GM23338 (cell line): ENCODE results near the gene GUCY1A2. TPM values are rescaled to one million over a fixed set of nuclear protein-coding genes. Genes with fewer than 3 reads are reported as not detected.

Experiments
- ATAC-seq: fragments of 200-7000 bp; cut with Tn5 transposase; 3 replicates; pipeline ENCODE4 v1.9.1; 2020
- DNase-seq: peaks from one replicate; pipeline ENCODE4 v3.0.0-alpha.2; 2015; ENCODE audit warnings: low spot score
- H2AFZ ChIP-seq: fragments of 200-600 bp; sonication (generic); 2 replicates; pipeline ENCODE4 v1.8.0; 2016; ENCODE audit warnings: antibody characterized with exemption, mild to moderate bottlenecking, moderate library complexity
- H3F3A ChIP-seq: fragments of 200-600 bp; sonication (generic); replicated peaks from 2 replicates; pipeline ENCODE4 v1.8.0; 2017; ENCODE audit warnings: antibody characterized with exemption, mixed run types, low read depth
- H3K27ac ChIP-seq: fragments of 200-600 bp; sonication (generic); 2 replicates; pipeline ENCODE4 v1.6.1; 2016; ENCODE audit warnings: low read depth
- H3K27me3 ChIP-seq: fragments of 200-600 bp; sonication (generic); 2 replicates; pipeline ENCODE4 v1.8.0; 2016; ENCODE audit warnings: mild to moderate bottlenecking, mixed run types, moderate library complexity; ENCODE audit not compliant: insufficient read depth
- H3K36me3 ChIP-seq: fragments of 200-600 bp; sonication (generic); 2 replicates; pipeline ENCODE4 v1.8.0; 2016; ENCODE audit warnings: mild to moderate bottlenecking; ENCODE audit not compliant: insufficient read depth
- H3K4me1 ChIP-seq: fragments of 200-600 bp; sonication (generic); 2 replicates; pipeline ENCODE4 v1.8.0; 2016; ENCODE audit warnings: mild to moderate bottlenecking, moderate library complexity; ENCODE audit not compliant: insufficient read depth
- H3K4me2 ChIP-seq: fragments of 200-600 bp; sonication (generic); 2 replicates; pipeline ENCODE4 v1.7.1; 2017; ENCODE audit warnings: mixed run types
- H3K4me3 ChIP-seq: fragments of 200-600 bp; sonication (generic); 2 replicates; pipeline ENCODE4 v1.6.1; 2016; ENCODE audit warnings: mixed run types
- H3K79me2 ChIP-seq: fragments of 200-600 bp; sonication (generic); replicated peaks from 2 replicates; pipeline ENCODE4 v1.8.0; 2017; ENCODE audit warnings: mild to moderate bottlenecking; ENCODE audit not compliant: insufficient read depth
- H3K9me2 ChIP-seq: fragments of 200-600 bp; sonication (generic); 2 replicates; pipeline ENCODE4 v1.8.0; 2017; ENCODE audit not compliant: insufficient read depth
- H4K20me1 ChIP-seq: fragments of 200-600 bp; sonication (generic); replicated peaks from 2 replicates; pipeline ENCODE4 v1.8.0; 2017; ENCODE audit warnings: mild to moderate bottlenecking; ENCODE audit not compliant: insufficient read depth
- H3K27ac Mint-ChIP-seq: 2 replicates; pipeline ENCODE4 v1.8.0; 2020; ENCODE audit warnings: inconsistent platforms, mild to moderate bottlenecking, moderate library complexity, mixed read lengths
- H3K27me3 Mint-ChIP-seq: 3 replicates; pipeline ENCODE4 v1.8.0; 2022; ENCODE audit warnings: low read depth, mild to moderate bottlenecking, moderate library complexity, mixed read lengths, inconsistent platforms; ENCODE audit not compliant: insufficient read depth, poor library complexity
- H3K36me3 Mint-ChIP-seq: 3 replicates; pipeline ENCODE4 v1.8.0; 2021; ENCODE audit warnings: low read depth, mild to moderate bottlenecking, inconsistent platforms, moderate library complexity, mixed read lengths
- H3K4me1 Mint-ChIP-seq: 3 replicates; pipeline ENCODE4 v1.8.0; 2020; ENCODE audit warnings: mild to moderate bottlenecking, inconsistent platforms, mixed read lengths
- H3K4me3 Mint-ChIP-seq: 3 replicates; pipeline ENCODE4 v1.8.0; 2021; ENCODE audit warnings: moderate library complexity, mild to moderate bottlenecking, inconsistent platforms, mixed read lengths
- H3K9me3 Mint-ChIP-seq: 3 replicates; pipeline ENCODE4 v1.8.0; 2020; ENCODE audit warnings: moderate library complexity, mild to moderate bottlenecking, inconsistent platforms, mixed read lengths
- CREB1 ChIP-seq: fragments of 250-450 bp; sonication (Bioruptor Pico); IDR thresholded peaks from 2 replicates; pipeline ENCODE4 v1.5.0; 2020; ENCODE audit warnings: low read depth, mild to moderate bottlenecking, moderate library complexity
- CTCF ChIP-seq, 2 experiments: fragments of 200-600 bp in 1 of 2; sonication (generic) in 1 of 2; conservative IDR thresholded peaks; 2 replicates each; pipeline versions ENCODE4 v1.5.1 to v1.6.1; 2016 to 2017; ENCODE audit warnings: antibody characterized with exemption in 2 of 2, low read depth in 2 of 2, mild to moderate bottlenecking in 2 of 2, moderate library complexity in 1 of 2
- ETS1 ChIP-seq: IDR thresholded peaks from 2 replicates; pipeline ENCODE4 v1.6.1; 2016; ENCODE audit warnings: antibody characterized with exemption
- EZH2phosphoT487 ChIP-seq: fragments of 200-600 bp; sonication (generic); IDR thresholded peaks from one replicate; pipeline ENCODE4 v1.8.1; 2018; ENCODE audit warnings: antibody characterized with exemption; ENCODE audit not compliant: unreplicated experiment
- JUNB ChIP-seq: IDR thresholded peaks from one replicate; pipeline ENCODE4 v1.6.1; 2016; ENCODE audit warnings: antibody characterized with exemption; ENCODE audit not compliant: unreplicated experiment
- NANOG ChIP-seq: IDR thresholded peaks from 2 replicates; pipeline ENCODE4 v1.6.1; 2016; ENCODE audit warnings: antibody characterized with exemption, borderline replicate concordance
- POLR2AphosphoS5 ChIP-seq: IDR thresholded peaks from 2 replicates; pipeline ENCODE4 v1.6.1; 2016; ENCODE audit warnings: antibody characterized with exemption, low read depth
- REST ChIP-seq: IDR thresholded peaks from one replicate; pipeline ENCODE4 v1.6.1; 2018; ENCODE audit warnings: antibody characterized with exemption; ENCODE audit not compliant: unreplicated experiment
- ZNF114 ChIP-seq: fragments of 250-450 bp; sonication (Bioruptor Pico); IDR thresholded peaks from 2 replicates; pipeline ENCODE4 v1.5.0; 2020; ENCODE audit warnings: mild to moderate bottlenecking, moderate library complexity
- ZNF331 ChIP-seq: fragments of 250-450 bp; sonication (Bioruptor Pico); IDR thresholded peaks from 2 replicates; pipeline ENCODE4 v1.5.0; 2020; ENCODE audit warnings: low read depth, mild to moderate bottlenecking, moderate library complexity
- polyA plus RNA-seq: library from polyadenylated mRNA; unstranded; fragments of >200 nt; fragmentation: Nextera tagmentation; extraction: Ambion mirVana; gene quantifications from 2 replicates; pipeline ENCODE4 v1.2.1, GENCODE V29; 2016
- total RNA-seq: library from RNA; depleted of rRNA; stranded (reverse); fragments of >200 nt; shearing (Covaris generic); gene quantifications from 2 replicates; pipeline ENCODE4 v1.2.3, GENCODE V29; 2014

Gene GUCY1A2
- total and polyA plus RNA-seq, 2 experiments from 2014 or later: 0.36 to 1.4 TPM

- H3K27me3 ChIP-seq: no peaks in the 10 kb centered on the region
- H4K20me1 ChIP-seq: no peaks in the 10 kb centered on the region
- no peak overlapping the region for H2AFZ ChIP-seq
- ATAC-seq: no peak
- H3K4me2 ChIP-seq: no peak overlapping the region
- H3K4me3 Mint-ChIP-seq: no peak overlapping the region
- no peak overlapping the region for H3K27ac ChIP-seq
- no peaks in the 10 kb centered on the region for H3K4me1 ChIP-seq
- H3K27ac Mint-ChIP-seq: no peak overlapping the region
- H3K4me1 Mint-ChIP-seq: no peaks in the 10 kb centered on the region
- no peaks in the 10 kb centered on the region for H3K27me3 Mint-ChIP-seq
- H3K36me3 ChIP-seq: peaks cover 28% of the 10 kb centered on the region
- H3K9me2 ChIP-seq: peaks cover 4% of the 10 kb centered on the region; the same call in 1 of the 2 replicates
- H3K4me3 ChIP-seq: no peak overlapping the region
- H3K79me2 ChIP-seq: no peaks in the 10 kb centered on the region
- H3F3A ChIP-seq: no peaks in the 10 kb centered on the region
- no peak for DNase-seq
- peaks cover 44% of the 10 kb centered on the region for H3K36me3 Mint-ChIP-seq
- no peak for TF ChIP-seq CTCF (conservative IDR thresholded peaks at IDR 0.05; ENCODE audit: low read depth in 2 of 2)
- TF ChIP-seq POLR2AphosphoS5: no peak
- no peak for TF ChIP-seq ETS1
- no peak for TF ChIP-seq REST
- no peak for TF ChIP-seq ZNF114 (CRISPR knock-in tag)
- TF ChIP-seq ZNF331 (CRISPR knock-in tag): no peak
- TF ChIP-seq NANOG: no peak
- no peak for TF ChIP-seq CREB1 (CRISPR knock-in tag)
- TF ChIP-seq JUNB: no peak
- peaks cover 57% of the 10 kb centered on the region for H3K9me3 Mint-ChIP-seq
Measured at GRCh38 chr11:107050121-107050520, 31.8 kb upstream of the GUCY1A2 start.

GRCh38 chr11:107044503-107044902 lies 26.2 kb upstream of the GUCY1A2 start:
- H3K27ac Mint-ChIP-seq: no peak overlapping the region
- Histone ChIP-seq H2AFZ (no peak overlapping the region), H3K4me1 (no peaks in the 10 kb centered on the region), H3F3A (no peaks in the 10 kb centered on the region), H3K36me3 (peaks cover 1% of the 10 kb centered on the region; the same call in 1 of the 2 replicates), H3K79me2 (no peaks in the 10 kb centered on the region), H3K27me3 (no peaks in the 10 kb centered on the region), H3K9me2 (0 out of 2 replicates have a peak, but pooled peaks cover 4% of the 10 kb centered on the region), H4K20me1 (no peaks in the 10 kb centered on the region), H3K27ac (no peak overlapping the region), H3K4me3 (no peak overlapping the region), H3K4me2 (no peak overlapping the region)
- H3K4me1 Mint-ChIP-seq: no peaks in the 10 kb centered on the region
- peaks cover 22% of the 10 kb centered on the region for H3K9me3 Mint-ChIP-seq
- no peaks in the 10 kb centered on the region for H3K27me3 Mint-ChIP-seq
- peaks cover 11% of the 10 kb centered on the region; the same call in 2 of the 3 replicates for H3K36me3 Mint-ChIP-seq
- no peak for DNase-seq
- no peak overlapping the region for H3K4me3 Mint-ChIP-seq
- ATAC-seq: no peak
- TF ChIP-seq CTCF (conservative IDR thresholded peaks at IDR 0.05; ENCODE audit: low read depth in 2 of 2) (no peak), JUNB (no peak), EZH2phosphoT487 (no peak)
